GM19452 (cell line): ENCODE data around the gene NPHP1.
"Not testable (repeated sequence)": the region's sequence is repeated elsewhere in the genome, so short reads cannot be mapped to it uniquely, and the experiment has no call there.

Experiments used
- ATAC-seq: cut with Tn5 transposase; IDR thresholded peaks from one replicate; pipeline ENCODE4 v1.9.1; 2021; ENCODE audit not compliant: unreplicated experiment

NPHP1 gene

DNA sequence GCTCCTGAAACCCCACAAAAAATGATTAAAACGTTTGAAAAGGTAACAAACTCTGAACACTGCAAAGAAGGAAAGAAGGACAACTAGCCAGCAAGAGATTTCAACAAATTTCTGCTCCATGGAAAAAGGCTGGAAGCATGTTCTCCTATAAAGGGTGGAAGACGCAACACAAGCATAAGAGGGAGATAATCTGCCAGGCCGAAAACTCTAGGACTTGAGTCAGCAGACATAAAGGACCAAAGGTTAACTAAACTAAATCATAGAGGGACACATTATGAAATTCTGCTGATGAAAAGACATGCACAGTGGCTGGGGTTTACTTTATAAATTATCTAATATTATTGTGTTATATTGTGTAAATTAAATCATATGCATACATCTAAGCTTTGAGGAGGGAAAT, 6.8 kb downstream of the NPHP1 start:
- ATAC-seq, result no peak

DNA sequence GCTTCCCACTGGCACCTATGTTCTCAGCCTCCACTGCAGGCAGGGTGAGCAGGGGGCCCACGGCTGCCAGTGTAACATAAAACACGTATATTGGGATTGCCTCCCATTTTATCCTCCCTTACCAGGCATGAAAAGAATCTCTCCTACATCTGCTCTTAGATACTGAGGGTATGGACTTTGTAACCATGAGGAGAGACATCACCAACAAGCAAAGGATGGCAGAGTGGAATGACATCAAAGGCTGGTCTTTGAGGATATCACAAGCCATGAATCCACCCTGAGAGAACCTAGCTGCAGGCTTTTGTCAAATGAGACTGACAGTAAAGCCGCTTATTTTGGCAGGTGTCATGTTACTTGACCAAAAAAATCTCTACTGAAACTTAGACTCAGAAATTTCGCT, 7.4 kb downstream of the NPHP1 start:
- no peak for ATAC-seq

DNA sequence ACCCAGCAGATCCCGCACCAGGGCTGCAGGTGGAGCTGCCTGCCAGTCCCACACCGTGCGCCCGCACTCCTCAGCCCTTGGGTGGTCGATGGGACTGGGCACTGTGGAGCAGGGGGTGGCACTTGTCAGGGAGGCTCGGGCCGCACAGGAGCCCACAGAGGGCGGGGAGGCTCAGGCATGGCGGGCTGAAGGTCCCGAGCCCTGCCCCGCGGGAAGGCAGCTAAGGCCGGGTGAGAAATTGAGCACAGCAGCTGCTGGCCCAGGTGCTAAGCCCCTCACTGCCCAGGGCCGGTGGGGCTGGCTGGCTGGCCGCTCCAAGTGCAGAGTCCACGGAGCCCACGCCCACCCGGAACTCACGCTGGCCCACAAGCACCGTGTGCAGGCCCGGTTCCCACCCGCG, 14.6 kb downstream of the NPHP1 start:
- ATAC-seq, result not testable (repeated sequence)

DNA sequence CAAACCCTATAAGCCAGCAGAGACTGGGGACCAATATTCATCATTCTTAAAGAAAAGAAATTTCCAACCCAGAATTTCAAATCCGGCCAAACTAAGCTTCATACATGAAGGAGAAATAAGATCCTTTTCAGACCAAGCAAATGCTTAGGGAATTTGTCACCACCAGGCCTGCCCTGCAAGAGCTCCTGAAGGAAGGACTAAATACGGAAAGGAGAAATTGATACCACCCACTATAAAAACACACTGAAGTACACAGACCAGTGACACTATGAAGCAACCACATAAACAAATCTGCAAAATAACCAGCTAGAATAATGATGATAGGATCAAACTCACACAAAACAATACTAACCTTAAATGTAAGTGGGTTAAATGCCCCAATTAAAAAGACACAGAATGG, 22.4 kb downstream of the NPHP1 start:
- no peak for ATAC-seq

DNA sequence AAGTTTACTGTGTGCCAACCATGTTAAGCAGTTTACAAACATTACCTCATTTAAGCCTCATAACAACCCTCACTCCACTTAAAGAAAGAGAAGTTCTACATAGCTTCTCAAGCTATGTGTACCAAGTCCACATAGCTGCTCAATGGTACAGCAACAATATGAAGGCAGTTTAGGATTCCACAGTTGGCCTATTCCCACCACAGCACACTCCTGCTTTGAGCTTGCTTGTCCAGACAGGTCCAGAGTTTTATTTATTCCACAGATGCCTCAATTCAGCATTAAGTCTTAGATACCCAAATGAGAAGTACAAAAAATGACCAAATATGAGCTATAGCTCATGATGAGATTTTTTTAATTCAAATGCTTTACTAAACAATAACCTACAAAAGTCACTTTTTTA, 24.8 kb downstream of the NPHP1 start:
- ATAC-seq, result no peak

DNA sequence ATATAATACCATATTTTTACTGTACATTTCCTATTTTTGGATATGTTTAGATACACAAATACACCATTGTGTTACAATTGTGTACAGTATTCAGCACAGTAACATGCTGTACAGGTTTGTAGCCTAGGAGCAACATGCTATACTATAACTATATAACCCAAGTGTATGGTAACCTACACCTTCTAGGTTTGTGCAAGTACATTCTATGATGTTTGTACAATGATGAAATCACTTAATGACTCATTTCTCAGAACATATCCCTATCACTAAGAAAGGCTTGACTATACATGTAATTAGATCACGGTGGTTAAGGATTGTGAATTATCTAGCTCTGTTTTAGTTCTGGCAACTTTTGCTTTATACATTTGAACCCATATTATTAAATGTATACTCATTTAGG, 31.3 kb downstream of the NPHP1 start:
- no peak for ATAC-seq

DNA sequence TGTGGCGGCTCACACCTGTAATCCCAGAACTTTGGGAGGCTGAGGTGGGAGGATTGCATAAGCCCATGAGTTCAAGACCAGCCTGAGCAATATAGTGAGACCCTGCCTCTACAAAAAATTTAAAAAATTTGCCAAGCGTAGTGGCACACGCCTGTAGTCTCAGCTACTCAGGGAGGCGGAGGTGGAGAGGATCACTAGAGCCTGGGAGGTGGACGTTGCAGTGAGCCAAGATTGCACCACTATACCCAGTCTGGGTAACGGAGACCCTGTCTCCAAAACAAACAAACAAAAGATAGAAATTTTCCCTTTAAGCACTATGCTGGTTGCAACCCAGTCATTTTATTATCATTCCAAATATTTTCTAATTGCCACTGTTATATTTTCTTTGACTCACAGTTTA, 32.3 kb downstream of the NPHP1 start:
- ATAC-seq, result no peak

DNA sequence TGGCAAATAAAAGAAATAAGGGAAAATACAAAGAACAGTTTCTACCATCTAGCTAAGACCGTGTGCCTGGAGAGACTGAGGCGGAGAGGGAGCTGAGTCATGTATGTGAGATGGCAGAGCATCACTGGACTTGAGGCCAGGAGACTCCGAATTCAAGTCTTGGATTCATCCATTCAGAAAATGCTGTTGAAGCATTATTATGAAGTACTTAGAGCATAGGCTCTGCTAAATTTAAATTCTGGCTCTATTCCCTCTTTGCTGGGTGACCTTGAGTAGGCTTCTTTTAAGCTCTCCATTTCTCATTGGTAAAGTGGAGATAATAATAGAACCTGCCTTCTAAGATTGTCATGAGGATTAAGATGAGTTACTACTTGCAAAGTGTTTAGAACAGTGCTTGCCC, 34.7 kb downstream of the NPHP1 start:
- no peak for ATAC-seq

DNA sequence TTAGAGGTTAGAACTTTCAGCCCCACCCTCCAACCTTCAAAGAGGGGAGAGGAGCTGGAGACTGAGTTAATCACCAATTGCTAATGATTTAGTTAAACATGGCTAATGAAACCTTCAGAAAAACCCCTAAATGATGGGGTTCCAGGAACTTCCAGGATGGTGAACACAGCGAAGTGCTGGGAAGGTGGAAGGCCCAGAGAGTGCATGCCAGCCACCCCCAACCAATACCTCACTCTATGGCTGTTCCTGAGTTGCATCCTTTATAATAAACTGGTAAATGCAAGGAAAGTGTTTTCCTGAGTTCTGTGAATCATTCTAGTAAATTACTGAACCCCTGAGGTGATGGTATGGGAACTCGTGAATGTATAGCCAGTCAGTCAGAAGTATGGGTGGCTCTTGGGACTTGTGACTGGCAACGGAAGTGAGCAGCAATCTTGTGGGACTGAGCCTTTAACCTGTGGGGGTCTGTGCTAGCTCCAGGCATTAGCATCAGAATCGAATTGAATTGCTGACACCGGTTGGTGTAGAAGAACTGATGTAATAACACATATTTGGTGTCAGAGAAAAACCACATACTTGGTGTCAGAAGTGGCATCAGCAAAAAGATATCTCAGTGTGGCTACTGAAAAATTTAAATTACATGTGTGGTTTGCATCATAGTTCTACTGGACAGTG, 37.4 kb downstream of the NPHP1 start:
- no peak for ATAC-seq

DNA sequence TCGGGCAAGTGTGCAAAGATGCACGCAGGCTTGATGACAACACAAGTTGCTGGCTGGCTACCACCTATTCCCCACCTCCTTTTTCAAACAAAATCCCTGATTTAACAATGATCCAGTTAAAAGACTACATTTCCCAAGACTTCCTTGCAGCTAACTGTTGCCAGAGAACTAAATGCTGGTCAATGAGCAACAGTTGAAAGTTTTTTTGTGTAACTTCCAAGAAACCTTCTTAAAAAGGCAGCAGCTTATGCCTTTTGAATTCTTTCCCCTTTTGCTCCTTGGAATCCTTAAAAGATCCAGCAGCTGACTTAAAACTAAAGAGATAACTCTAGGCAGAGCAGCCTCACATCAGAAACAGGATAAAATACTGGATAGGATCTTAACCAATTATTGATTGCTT, 38.5 kb downstream of the NPHP1 start:
- no peak for ATAC-seq

DNA sequence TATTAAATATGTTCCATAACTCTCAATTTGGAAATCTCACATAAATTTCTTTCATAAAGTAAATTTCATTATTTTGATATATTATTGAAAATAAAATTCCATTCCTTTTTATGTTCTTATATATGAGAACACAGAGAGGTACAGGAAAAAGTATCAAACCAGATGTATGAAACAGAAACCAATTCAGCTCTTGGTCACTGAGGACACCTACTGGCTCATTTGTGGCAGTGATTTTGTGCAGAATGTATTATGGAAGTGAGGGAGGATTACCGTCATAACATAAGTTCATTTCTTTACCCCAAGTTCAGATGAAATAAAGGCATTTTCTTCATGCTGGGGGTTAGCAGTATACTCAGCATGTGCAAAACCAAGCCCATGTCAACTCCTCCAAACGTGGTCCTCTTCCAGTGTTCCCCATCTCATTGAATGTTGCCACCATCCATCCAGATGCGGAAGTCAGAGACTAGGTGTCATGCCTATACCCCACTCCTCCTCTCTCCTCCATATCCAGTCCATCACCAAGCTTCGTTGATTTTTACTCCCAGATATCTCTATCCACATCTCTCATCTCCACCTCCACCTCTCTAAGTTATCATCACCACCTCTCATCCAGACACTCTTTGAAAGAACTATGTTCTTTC, 47.5 kb downstream of the NPHP1 start:
- ATAC-seq, result no peak

DNA sequence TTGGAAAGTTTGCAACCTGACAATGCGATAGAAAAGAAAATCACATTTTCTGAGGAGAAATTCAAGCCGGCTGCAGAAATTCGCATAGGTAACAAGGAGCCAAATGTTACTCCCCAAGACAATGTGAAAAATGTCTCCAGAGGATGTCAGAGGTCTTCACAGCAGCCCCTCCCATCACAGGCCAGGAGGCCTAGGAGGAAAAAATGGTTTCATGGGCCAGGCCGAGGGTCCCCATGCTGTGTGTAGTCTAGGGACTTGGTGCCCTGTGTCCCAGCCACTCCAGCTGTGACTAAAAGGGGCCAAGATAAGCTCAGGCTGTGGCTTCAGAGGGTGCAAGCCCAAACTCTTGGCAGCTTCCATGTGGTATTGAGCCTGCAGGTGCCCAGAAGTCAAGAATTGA, 50.0 kb downstream of the NPHP1 start:
- not testable (repeated sequence) for ATAC-seq

DNA sequence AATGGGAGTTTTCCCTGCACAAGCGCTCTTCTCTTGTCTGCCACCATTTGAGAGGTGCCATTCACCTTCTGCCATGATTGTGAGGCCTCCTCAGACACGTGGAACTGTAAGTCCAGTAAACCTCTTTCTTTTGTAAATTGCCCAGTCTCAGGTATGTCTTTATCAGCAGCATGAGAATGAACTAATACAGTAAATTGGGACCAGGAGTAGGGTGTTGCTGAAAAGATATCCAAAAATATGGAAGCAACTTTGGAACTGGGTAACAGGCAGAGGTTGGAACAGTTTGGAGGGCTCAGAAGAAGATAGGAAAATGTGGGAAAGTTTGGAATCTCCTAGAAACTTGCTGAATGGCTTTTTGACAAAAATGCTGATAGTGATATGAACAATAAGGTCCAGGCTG, 50.6 kb downstream of the NPHP1 start:
- ATAC-seq, result not testable (repeated sequence)

DNA sequence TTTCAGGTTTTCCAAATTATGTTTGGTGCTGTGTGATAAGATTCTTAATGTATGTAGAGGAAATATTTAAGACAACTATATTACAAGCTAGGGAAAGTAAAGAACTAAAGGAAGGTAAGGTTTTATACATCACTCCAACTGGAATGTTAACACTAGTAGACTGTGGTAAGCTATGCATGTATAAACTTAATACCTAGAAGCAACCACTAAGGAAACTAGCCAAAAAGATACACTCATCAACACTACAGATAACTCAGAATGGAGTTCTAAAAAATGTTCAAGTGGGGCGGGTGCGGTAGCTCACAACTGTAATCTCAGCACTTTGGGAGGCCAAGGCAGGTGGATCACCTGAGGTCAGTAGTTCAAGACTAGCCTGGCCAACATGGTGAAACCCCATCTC, 51.4 kb downstream of the NPHP1 start:
- ATAC-seq, result no peak

DNA sequence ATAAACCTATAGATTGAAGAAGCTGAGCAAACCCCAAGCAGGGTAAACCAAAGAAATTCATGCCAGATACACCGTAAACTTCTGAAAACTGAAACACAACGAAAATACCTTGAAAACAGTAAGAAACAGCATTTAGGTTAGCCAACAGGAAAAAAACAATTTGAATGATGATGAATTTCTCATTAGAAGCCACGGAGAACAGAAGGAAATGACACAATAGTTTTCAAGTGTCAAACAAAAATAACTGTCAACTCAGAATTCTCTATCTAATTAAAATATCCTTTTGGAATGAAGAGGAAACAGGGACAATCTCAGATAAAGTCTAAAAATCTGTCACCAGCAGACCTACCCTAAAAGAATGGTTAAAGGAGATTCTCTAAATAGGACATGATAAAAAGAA, 51.9 kb downstream of the NPHP1 start:
- no peak for ATAC-seq

DNA sequence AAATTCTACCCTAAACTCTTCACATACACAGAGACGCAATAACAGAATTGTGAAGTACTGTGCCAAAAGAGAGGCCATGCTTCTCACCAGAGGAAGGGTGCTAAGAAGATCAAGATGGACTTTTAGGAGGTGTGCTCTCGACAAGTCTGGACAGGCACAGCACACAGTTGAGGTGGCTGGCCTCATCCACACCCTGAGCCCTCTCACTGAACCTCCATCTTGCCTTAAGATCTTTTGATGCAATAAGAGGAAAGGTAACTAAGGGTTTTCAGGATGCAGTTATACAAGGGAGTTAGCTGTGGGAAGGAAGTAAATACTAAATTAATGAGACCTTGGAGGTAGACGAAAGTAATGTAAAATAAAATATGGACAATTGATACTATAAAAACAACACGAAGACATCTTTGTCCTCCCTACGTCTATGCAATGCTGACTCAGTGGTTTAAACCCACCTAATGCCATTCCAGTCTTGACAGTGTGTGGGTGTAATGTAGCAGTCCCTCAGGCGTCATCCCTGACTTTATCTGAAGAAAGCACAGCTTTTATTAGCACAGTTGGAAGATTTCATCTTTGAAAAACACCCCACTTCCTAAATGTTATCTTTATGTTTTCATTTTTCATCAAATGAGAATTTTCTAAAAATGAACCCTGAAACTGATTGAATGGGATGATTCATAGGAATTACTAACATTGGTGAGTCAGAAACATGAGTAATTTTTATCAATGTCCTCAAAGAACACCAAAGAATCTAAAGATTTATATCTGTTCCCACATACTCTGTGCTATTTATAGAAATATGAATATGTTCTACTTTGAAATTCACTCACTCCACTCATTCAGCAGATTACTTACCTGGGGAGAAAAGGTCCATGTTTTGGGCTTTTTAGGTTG, 55.2 kb downstream of the NPHP1 start:
- ATAC-seq, result no peak

DNA sequence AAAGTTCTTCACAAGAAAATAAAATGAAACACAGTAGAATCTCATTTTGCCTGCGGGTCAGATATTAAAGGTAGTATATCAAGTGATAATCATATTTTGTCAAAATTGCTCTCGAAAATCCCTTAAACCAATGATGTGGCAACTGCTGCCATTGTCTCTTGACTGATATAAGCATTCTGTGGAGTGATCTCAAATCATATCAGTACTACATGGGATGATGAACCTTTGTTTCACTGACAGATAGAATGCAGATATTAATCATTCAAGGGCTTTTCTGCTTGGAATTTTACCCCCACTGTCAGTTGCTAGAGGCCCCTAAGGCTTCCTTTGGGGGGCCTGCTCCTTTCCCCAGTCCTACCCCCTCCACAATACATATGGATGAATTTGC, 57.9 kb downstream of the NPHP1 start:
- no peak for ATAC-seq

DNA sequence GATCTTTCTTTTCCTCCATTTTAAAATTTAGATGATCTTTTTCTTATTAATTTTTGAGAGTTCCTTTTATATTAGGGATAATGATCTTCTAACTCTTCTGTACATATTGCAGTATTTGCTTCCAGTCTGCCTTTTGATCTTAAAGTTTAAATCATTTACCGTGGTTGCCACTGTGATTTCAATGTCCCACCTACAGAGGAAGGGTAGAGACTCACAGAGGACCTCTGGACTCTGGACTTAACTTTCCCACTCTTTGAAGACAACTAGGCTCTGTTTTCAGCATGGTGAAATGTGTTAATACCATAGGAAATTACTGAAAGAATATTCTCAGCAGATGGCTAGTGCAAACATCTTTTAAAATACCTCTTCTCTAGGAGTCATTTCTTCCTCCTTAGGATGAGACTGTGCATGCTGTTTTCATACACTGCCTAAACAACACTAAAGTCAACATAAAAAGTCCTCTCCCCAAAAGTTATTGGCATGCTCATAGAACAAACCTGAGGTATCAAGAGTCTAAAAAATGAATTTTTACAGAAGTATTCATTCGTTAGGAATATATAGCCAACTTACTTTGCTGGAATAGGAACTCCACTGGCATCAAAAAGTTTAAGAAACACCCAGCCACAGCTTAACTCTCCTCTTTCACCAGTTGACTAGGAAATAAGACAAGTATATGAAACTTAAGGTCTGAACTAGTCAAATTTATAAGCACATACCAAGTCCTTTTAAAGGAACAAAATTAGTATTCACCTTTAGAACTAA, 58.4 kb downstream of the NPHP1 start:
- no peak for ATAC-seq

DNA sequence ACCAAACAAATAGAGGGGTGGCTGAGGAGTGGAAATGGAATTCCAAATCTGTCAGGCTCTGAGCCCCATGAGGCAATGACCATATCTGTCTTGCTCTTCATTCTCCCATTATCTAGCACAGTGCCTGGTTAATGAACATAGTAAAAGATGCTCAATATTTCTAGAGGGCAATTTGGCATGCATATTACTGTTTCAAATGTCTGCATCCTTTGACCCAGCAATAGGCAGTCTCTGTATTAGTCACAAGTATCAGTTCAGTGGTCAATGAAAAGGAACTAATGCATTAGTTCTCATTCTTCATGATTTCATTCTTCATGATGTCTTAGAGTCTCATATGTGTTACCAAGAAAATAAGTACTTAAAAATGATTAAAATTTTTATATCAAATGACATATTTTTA, 60.8 kb downstream of the NPHP1 start:
- peak; percentile 75 for ATAC-seq

DNA sequence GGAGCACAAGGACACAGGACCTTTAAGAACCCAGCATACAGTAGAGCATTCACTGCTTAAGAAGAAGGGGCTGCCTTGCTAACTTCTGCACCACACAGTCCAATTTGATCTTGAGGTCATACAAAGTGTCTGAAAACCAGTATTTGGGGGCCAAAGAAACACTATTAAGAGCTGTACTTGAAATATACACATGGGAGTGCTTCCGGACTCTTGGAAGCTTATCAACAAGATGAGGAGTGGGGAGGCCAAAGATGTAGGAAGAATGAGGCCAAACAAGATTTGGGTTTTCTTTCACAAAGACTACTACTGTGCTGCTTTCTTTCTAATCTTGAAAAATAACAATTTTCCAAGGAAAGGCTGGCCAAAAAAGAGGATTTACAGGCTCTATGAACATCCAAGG, 64.4 kb downstream of the NPHP1 start:
- no peak for ATAC-seq

DNA sequence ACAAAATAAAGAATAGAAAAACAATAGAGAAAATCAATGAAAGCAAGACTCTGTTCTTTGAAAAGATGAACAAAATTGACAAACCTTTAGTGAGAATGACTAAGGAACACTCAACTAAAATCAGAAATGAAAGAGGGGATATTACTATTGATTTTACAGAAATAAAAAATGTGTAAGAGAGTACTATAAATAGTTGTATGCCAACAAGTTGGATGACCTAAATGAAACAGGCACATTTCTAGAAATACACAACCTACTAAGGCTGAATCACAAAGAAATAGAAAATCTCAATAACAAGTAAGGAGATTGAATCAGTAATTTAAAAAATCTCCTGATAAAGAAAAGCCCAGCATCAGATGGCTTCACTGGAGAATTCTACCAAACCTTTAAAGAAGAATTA, 70.8 kb downstream of the NPHP1 start:
- no peak for ATAC-seq
